HG03097 (cell line): Measurements from ENCODE around the gene UNC45A.

Experiments used
- ATAC-seq: cut with Tn5 transposase; IDR thresholded peaks from one replicate; pipeline ENCODE4 v1.9.1; 2021; ENCODE audit not compliant: unreplicated experiment, low FRiP score

Gene UNC45A

GRCh38 chr15:90994059-90994416, 59.0 kb downstream of the UNC45A start:
- ATAC-seq = peak; percentile 15

GRCh38 chr15:90994417-90995311, 59.6 kb downstream of the UNC45A start, which contains the start of gene PRC1:
Gene PRC1, minus strand, starts transcription at chr15:90994535. Its CDS starts 118 bp downstream, at chr15:90994417.
- ATAC-seq = peak; percentile 94

- no peak for ATAC-seq
Observed at GRCh38 chr15:90998737-90999136, 63.7 kb downstream of the UNC45A start.

- ATAC-seq = no peak
Observed at GRCh38 chr15:91001209-91001608, 66.1 kb downstream of the UNC45A start.
